ENCODE measurements around the gene FAM217A.

FAM217A gene

GRCh38 chr6:4078691-4079471 is at the start of gene FAM217A:
FAM217A (minus strand) TSS chr6:4079137; CDS start chr6:4077414, 1,723 bp downstream.
- H3K27me3 ChIP-seq (ENCODE audit: insufficient read depth, low read length): no peaks in the 10 kb centered on the region
- H3K27ac ChIP-seq (ENCODE audit: low read depth, low read length, poor library complexity, severe bottlenecking): no peak within 1 kb of the TSS
- no peaks in the 10 kb centered on the region for H3K9me3 ChIP-seq (ENCODE audit: low read length)
- no peaks in the 10 kb centered on the region for H3K79me2 ChIP-seq (ENCODE audit: insufficient read depth, low read length)
- no peak within 1 kb of the TSS for H2AFZ ChIP-seq (ENCODE audit: low read length)
- H3K9ac ChIP-seq (ENCODE audit: low read length): no peak within 1 kb of the TSS
- H3F3A ChIP-seq (ENCODE audit: insufficient read depth, low read length): no peaks in the 10 kb centered on the region
- H3K4me3 ChIP-seq (ENCODE audit: low read depth, low read length, poor library complexity, severe bottlenecking): no peak within 1 kb of the TSS
- no peaks in the 10 kb centered on the region for H3K4me1 ChIP-seq (ENCODE audit: insufficient read depth, low read length, severe bottlenecking)
- no peak for TF ChIP-seq CTCF (IDR thresholded peaks at IDR 0.05; ENCODE audit: low read length)
- no peak for TF ChIP-seq EZH2 (IDR thresholded peaks at IDR 0.05; ENCODE audit: borderline replicate concordance, low read length)
- H3K4me2 ChIP-seq (ENCODE audit: low read length): no peak within 1 kb of the TSS
- H3K9me2 ChIP-seq (ENCODE audit: low read depth, low read length): no peaks in the 10 kb centered on the region
- H4K20me1 ChIP-seq (ENCODE audit: insufficient read depth, low read length): no peaks in the 10 kb centered on the region
- no peaks in the 10 kb centered on the region for H3K36me3 ChIP-seq (ENCODE audit: insufficient read depth, low read length)

- H3K79me2 ChIP-seq (ENCODE audit: insufficient read depth, low read length): no peaks in the 10 kb centered on the region
- no peak overlapping the region for H3K4me3 ChIP-seq (ENCODE audit: low read depth, low read length, poor library complexity, severe bottlenecking)
- no peaks in the 10 kb centered on the region for H3K4me1 ChIP-seq (ENCODE audit: insufficient read depth, low read length, severe bottlenecking)
- H2AFZ ChIP-seq (ENCODE audit: low read length): no peak overlapping the region
- H3K4me2 ChIP-seq (ENCODE audit: low read length): no peak overlapping the region
- peaks cover 60% of the 10 kb centered on the region for H3K36me3 ChIP-seq (ENCODE audit: insufficient read depth, low read length)
- TF ChIP-seq EZH2 (IDR thresholded peaks at IDR 0.05; ENCODE audit: borderline replicate concordance, low read length): no peak
- no peak for TF ChIP-seq CTCF (IDR thresholded peaks at IDR 0.05; ENCODE audit: low read length)
- H3K27ac ChIP-seq (ENCODE audit: low read depth, low read length, poor library complexity, severe bottlenecking): no peak overlapping the region
- no peaks in the 10 kb centered on the region for H3K9me2 ChIP-seq (ENCODE audit: low read depth, low read length)
- H4K20me1 ChIP-seq (ENCODE audit: insufficient read depth, low read length): no peaks in the 10 kb centered on the region
- no peak overlapping the region for H3K9ac ChIP-seq (ENCODE audit: low read length)
- no peaks in the 10 kb centered on the region for H3K27me3 ChIP-seq (ENCODE audit: insufficient read depth, low read length)
- no peaks in the 10 kb centered on the region for H3F3A ChIP-seq (ENCODE audit: insufficient read depth, low read length)
- peaks cover 2% of the 10 kb centered on the region; the same call in 1 of the 2 replicates for H3K9me3 ChIP-seq (ENCODE audit: low read length)
Measured at GRCh38 chr6:4128072-4128471, 49.1 kb upstream of the FAM217A start.

- peaks cover 2% of the 10 kb centered on the region; the same call in 1 of the 2 replicates for H3K9me3 ChIP-seq (ENCODE audit: low read length)
- H3K4me2 ChIP-seq (ENCODE audit: low read length): no peak overlapping the region
- H3K4me3 ChIP-seq (ENCODE audit: low read depth, low read length, poor library complexity, severe bottlenecking): no peak overlapping the region
- no peaks in the 10 kb centered on the region for H3K79me2 ChIP-seq (ENCODE audit: insufficient read depth, low read length)
- H4K20me1 ChIP-seq (ENCODE audit: insufficient read depth, low read length): no peaks in the 10 kb centered on the region
- TF ChIP-seq EZH2 (IDR thresholded peaks at IDR 0.05; ENCODE audit: borderline replicate concordance, low read length) (no peak), CTCF (IDR thresholded peaks at IDR 0.05; ENCODE audit: low read length) (no peak)
- no peaks in the 10 kb centered on the region for H3F3A ChIP-seq (ENCODE audit: insufficient read depth, low read length)
- no peak overlapping the region for H2AFZ ChIP-seq (ENCODE audit: low read length)
- H3K27ac ChIP-seq (ENCODE audit: low read depth, low read length, poor library complexity, severe bottlenecking): no peak overlapping the region
- peaks cover 57% of the 10 kb centered on the region for H3K36me3 ChIP-seq (ENCODE audit: insufficient read depth, low read length)
- no peaks in the 10 kb centered on the region for H3K9me2 ChIP-seq (ENCODE audit: low read depth, low read length)
- no peaks in the 10 kb centered on the region for H3K27me3 ChIP-seq (ENCODE audit: insufficient read depth, low read length)
- no peak overlapping the region for H3K9ac ChIP-seq (ENCODE audit: low read length)
- no peaks in the 10 kb centered on the region for H3K4me1 ChIP-seq (ENCODE audit: insufficient read depth, low read length, severe bottlenecking)
Measured at GRCh38 chr6:4125933-4126864, 47.3 kb upstream of the FAM217A start.

Data from OCI-LY1 (cell line).